ENCODE measurements around the gene LRPAP1. TPM values are rescaled to one million over a fixed set of nuclear protein-coding genes. Genes with fewer than 3 reads are reported as not detected.
A peak's percentile ranks its signal among the peaks of the same experiment; 100 is the strongest.

LRPAP1 gene
- total RNA-seq, 2 donors from 2014 or later, result 175 to 270 TPM

DNA sequence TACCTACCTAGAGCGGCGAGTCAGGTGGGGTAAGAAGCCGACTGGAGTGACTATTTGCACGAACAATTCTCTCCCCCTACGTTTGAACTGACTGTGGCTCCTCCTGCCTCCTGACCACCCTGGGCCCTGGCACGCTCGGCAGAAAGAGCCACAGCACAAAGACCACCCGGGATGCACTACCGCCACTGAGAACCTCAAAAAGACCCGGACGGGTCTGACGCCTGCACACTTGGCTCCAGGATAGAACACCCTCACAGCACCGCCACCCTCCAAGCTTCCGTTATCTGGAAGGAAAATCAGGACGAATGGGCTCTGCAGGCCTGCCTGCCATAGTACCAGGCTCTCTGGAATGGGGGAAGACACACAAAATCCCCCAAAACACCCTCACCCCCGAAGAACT is 2.2 kb downstream of the LRPAP1 start:
- H3K27me3 ChIP-seq (replicated peaks; ENCODE audit: insufficient read depth), result no peaks in the 10 kb centered on the region
- no peak for DNase-seq (ENCODE audit: low spot score)
- H3K36me3 ChIP-seq, result no peaks in the 10 kb centered on the region
- intact Hi-C loops (cut with DNase I), result no loop called here
- H3K9me3 ChIP-seq, result no peaks in the 10 kb centered on the region
- 68% methylated on average over 16 of the region's 16 CpGs for WGBS
- no peak for TF ChIP-seq POLR2A (IDR thresholded peaks at IDR 0.05)
- no peak for TF ChIP-seq CTCF (IDR thresholded peaks at IDR 0.05)
- no peak for TF ChIP-seq POLR2AphosphoS5 (IDR thresholded peaks at IDR 0.05)
- no peak overlapping the region for H3K27ac ChIP-seq
- peaks cover 8% of the 10 kb centered on the region for H3K4me1 ChIP-seq (replicated peaks)
- H3K4me3 ChIP-seq, result peak overlapping the region in 1 of 2 donors; percentile 81

GRCh38 chr4:3529363-3529762 is 2.9 kb downstream of the LRPAP1 start:
- no peak for DNase-seq (ENCODE audit: low spot score)
- Histone ChIP-seq H3K9me3 (no peaks in the 10 kb centered on the region), H3K27ac (no peak overlapping the region), H3K4me1 (replicated peaks) (peaks cover 8% of the 10 kb centered on the region), H3K4me3 (no peak overlapping the region), H3K36me3 (peaks cover 0 to 3% of the 10 kb centered on the region in 2 donors), H3K27me3 (replicated peaks; ENCODE audit: insufficient read depth) (no peaks in the 10 kb centered on the region)
- intact Hi-C loops (cut with DNase I), result no loop called here
- 85% methylated on average over 12 of the region's 12 CpGs for WGBS
- no peak for TF ChIP-seq POLR2A (IDR thresholded peaks at IDR 0.05)
- TF ChIP-seq CTCF (IDR thresholded peaks at IDR 0.05), result no peak
- no peak for TF ChIP-seq POLR2AphosphoS5 (IDR thresholded peaks at IDR 0.05)

DNA sequence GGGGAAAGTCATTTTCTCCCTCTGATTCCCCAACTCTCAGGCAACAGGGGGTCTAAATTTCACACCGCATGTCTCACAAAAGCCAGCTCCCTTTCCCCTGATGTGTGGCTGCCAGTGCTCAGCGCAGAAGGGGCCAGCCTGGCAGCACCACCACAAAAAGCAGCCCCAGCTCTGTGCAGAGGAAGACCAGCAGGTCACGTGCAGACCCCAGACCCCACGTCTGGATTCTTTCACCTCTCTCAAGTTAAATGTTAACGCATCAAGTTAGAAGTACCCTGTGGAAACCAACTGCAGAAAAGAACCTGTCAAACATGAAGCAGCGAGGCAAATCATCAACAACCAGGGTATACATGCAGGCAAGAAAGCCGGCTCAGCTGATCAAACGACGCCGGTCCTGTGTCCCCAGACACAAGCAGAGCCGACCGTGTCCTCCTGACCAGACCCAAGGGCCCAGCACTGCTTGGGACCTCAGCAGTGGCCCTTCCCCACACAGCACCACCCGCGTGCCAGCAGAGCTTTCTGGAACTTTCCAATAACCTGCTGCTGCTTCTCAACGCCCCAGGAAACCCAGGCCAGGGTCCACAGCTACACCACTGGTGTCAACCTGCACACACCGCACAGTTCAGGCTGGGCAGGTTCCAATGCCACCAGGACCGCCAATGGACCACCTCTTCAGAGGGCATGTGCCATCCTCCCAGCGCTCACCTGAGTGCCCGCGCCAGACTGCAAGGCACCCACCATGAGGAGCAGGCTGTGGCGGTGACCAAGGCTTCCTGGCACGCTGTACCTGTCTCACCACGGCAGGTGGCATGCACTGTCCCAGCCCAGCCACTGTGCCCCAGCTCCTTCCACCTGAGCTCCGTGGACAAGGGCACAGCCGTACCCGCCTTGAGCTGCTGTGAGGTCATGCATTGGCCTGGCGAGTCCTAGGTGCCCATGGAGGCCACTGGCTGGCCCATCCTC is 4.0 kb downstream of the LRPAP1 start:
- WGBS, result 89% methylated on average over 27 of the region's 27 CpGs
- TF ChIP-seq POLR2A (IDR thresholded peaks at IDR 0.05), result no peak
- no peak for TF ChIP-seq CTCF (IDR thresholded peaks at IDR 0.05)
- TF ChIP-seq POLR2AphosphoS5 (IDR thresholded peaks at IDR 0.05), result no peak
- DNase-seq (ENCODE audit: low spot score), result no peak
- Histone ChIP-seq H3K27me3 (replicated peaks; ENCODE audit: insufficient read depth) (no peaks in the 10 kb centered on the region), H3K9me3 (no peaks in the 10 kb centered on the region), H3K4me1 (replicated peaks) (peaks cover 8% of the 10 kb centered on the region), H3K27ac (no peak overlapping the region), H3K4me3 (no peak overlapping the region), H3K36me3 (peaks cover 6 to 7% of the 10 kb centered on the region in 2 donors)
- intact Hi-C loops (cut with DNase I), result no loop called here

DNA sequence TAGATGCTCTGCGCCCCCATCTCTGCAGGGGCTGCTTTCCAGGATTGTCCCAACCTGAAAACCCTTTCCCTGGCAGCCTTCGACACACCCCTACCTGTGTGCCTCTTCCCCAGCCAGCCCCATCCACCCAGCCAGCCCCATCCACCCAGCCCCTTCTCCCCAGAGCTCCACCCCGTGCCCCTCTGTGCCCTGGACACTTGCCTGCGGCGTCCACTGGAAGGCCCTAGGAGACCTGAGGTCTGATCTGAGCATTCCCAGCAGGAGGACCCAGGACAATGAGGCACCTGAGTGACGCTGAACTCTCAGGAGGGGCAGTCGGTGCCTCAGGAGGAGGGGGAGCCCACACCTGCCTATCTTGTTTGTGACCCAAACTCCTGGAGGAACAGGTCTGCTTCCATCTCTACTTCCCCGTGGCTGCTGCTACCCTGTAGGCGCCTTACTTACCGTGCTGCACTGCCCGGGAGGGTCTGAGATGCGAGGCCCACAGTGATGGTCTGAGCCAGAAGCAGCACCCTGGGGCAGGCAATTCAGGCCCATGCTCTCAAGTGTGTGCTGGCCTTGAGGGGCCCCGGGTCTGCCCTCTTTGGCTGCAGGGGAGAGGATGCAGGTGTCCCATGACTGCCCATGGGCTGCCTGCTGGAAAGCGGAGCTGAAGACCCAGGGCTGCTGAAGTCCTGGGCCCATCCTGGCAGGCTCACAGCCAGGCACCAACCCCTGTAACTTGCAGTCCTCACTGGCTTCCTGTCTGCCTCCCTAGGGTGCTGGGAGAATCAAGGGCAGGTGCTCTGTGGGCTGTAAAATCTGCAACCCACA is 4.9 kb downstream of the LRPAP1 start:
- Histone ChIP-seq H3K27me3 (replicated peaks; ENCODE audit: insufficient read depth) (no peaks in the 10 kb centered on the region), H3K36me3 (peaks cover 6 to 7% of the 10 kb centered on the region in 2 donors)
- no peak for TF ChIP-seq POLR2A (IDR thresholded peaks at IDR 0.05)
- no peak for TF ChIP-seq POLR2AphosphoS5 (IDR thresholded peaks at IDR 0.05)
- TF ChIP-seq CTCF (IDR thresholded peaks at IDR 0.05), result no peak

More for the DNA sequence above, 4.9 kb downstream of the LRPAP1 start:
- Histone ChIP-seq H3K4me1 (replicated peaks) (peaks cover 8% of the 10 kb centered on the region), H3K4me3 (no peak overlapping the region), H3K27ac (no peak overlapping the region), H3K9me3 (no peaks in the 10 kb centered on the region)
- intact Hi-C loops (cut with DNase I), result no loop called here
- no peak for DNase-seq (ENCODE audit: low spot score)
- 86% methylated on average over 14 of the region's 14 CpGs for WGBS

Data from prostate gland (tissue), 2 donors.